GF-D8 (cell line): ENCODE measurements around the gene KCNN1.
"Not testable (repeated sequence)": the region's sequence is repeated elsewhere in the genome, so short reads cannot be mapped to it uniquely, and the experiment has no call there.

Experiments
- DNase-seq: peaks from one replicate; lab custom pipeline; 2025; lab: John Stamatoyannopoulos, UW

KCNN1 gene

GRCh38 chr19:18031401-18031800 lies 64.5 kb downstream of the KCNN1 start:
- peak; percentile 52 for DNase-seq

- not testable (repeated sequence) for DNase-seq
Measured at GRCh38 chr19:18032102-18032501, 65.2 kb downstream of the KCNN1 start.

DNA sequence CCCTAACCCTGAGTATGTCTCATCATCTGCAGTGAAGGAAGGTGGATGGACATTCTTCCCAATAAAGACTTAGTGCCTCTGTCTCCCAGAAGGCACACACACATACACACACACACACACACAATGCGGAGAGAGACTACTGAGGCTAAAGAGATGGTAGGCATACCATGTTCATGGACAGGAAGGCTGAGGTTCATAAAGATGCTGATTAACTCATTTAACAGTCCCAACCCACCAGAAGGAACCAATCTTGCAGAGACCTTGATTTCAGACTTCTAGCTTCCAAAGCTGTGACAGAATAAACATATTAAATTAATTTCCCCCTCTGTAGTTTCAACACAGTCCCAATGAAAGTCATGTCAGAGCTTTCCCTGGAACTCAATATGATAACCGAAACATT lies 74.1 kb downstream of the KCNN1 start:
- DNase-seq = no peak

GRCh38 chr19:18043676-18044075 lies 76.8 kb downstream of the KCNN1 start:
- DNase-seq = no peak

DNA sequence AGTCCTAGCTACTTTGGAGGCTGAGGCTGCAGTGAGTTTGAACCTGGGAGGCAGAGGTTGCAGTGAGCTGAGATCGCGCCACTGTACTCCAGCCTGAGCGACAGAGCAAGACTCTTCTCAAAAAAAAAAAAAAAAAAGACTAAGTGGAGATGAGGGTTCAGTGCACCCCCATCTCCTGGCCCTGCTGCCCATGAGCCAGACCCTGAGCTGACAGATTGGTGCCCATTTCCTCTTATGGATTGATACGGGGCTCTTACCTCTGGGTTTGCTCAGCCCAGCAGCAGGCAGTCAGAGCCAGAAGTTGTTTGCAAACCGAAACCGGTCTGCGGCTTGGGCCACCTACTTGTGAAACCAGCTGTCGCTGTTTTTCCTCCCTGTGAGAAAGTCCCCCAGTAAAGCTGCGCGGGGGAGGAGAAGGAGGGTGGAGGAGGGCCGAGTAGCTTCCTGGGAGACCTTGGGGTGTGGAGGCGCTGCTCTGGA lies 78.0 kb downstream of the KCNN1 start:
- peak; percentile 81 for DNase-seq

GRCh38 chr19:18045307-18046050 lies 78.6 kb downstream of the KCNN1 start:
- no peak for DNase-seq

- DNase-seq = no peak
Measured at GRCh38 chr19:18046059-18046718, 79.3 kb downstream of the KCNN1 start.

DNA sequence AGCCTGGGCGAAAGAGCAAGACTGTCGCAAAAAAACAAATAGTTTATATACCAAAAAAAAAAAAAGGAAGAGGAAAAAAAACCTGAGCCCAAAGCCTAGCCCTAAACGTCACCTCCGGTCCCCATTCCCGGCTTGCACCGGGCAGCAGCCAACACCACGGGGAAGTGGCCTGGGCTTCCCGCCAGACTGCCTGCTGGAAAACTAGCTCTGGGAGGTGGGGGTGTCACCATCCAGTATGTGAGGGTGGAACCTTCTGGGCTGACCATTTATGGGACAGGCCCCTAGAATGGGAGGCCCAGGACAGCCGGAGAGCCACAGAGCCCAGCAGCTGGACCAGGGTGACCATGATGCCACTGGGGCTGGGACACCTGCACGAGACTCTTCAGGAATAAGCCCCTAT lies 82.5 kb downstream of the KCNN1 start:
- no peak for DNase-seq
